ENCODE data around the gene ERP29. TPM values are rescaled to one million over a fixed set of nuclear protein-coding genes. Genes with fewer than 3 reads are reported as not detected.

The ERP29 gene
- polyA plus RNA-seq, 1 donor (not counting 4 experiments of a cell fraction or from before 2014, with no cell fraction given): 89.4 TPM

DNA sequence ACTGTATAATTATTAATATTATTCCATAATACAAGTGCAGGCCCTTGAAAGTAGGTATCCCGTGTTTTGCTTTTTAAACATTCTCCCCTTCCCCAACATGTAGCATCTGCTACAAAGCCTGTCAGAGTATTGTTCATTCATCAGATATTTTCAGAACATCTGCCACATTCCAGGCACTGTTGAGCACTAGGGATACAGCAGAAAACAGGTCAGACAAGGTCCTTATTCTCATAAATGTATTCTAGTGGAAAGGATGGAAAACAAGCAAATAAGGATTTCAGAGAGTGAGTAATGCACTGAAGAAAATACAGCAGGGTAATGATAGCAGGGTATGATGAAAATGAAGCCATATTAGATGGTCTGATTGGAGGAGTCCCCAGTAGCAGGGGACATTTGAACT, 3.8 kb downstream of the ERP29 start:
- Histone ChIP-seq H3K27me3 (ENCODE audit: control insufficient read depth, extremely low read depth, insufficient read depth, low read length) (no peaks in the 10 kb centered on the region), H3K9me3 (ENCODE audit: control insufficient read depth, low read depth, low read length) (no peaks in the 10 kb centered on the region), H3K4me1 (ENCODE audit: control insufficient read depth, extremely low read depth, insufficient read depth, low read length) (peaks cover 29% of the 10 kb centered on the region), H3K9me1 (ENCODE audit: control insufficient read depth, extremely low read depth, insufficient read depth, low read length) (no peaks in the 10 kb centered on the region), H2AFZ (ENCODE audit: control insufficient read depth, low read length) (no peak overlapping the region), H3K4me2 (ENCODE audit: control insufficient read depth, extremely low read depth, insufficient read depth, low read depth, low read length) (no peak overlapping the region), H4K20me1 (ENCODE audit: control insufficient read depth, extremely low read depth, insufficient read depth, low read length) (peaks cover 6% of the 10 kb centered on the region), H3K9ac (ENCODE audit: control insufficient read depth, extremely low read depth, insufficient read depth, low read length) (no peak overlapping the region), H3K79me2 (ENCODE audit: control insufficient read depth, insufficient read depth, low read length) (peaks cover 64% of the 10 kb centered on the region), H3K4me3 (ENCODE audit: control insufficient read depth in 2 of 3, extremely low read depth in 1 of 3, insufficient read depth in 2 of 3, low read depth in 1 of 3, low read length in 3 of 3) (no peak overlapping the region), H3K36me3 (ENCODE audit: control insufficient read depth in 2 of 2, extremely low read depth in 1 of 2, insufficient read depth in 2 of 2, low read length in 2 of 2) (peaks cover 5 to 16% of the 10 kb centered on the region in 2 experiments), H3K27ac (ENCODE audit: control insufficient read depth, insufficient read depth, low read length) (no peak overlapping the region)
- no peak for DNase-seq (ENCODE audit: low read depth, low spot score)
- no peak for FAIRE-seq
- dilution Hi-C loops (cut with MboI; ENCODE audit: extremely low pct_ligation_motif_present, low sequenced_read_pairs): no loop called here
- TF ChIP-seq, protein P1, sequence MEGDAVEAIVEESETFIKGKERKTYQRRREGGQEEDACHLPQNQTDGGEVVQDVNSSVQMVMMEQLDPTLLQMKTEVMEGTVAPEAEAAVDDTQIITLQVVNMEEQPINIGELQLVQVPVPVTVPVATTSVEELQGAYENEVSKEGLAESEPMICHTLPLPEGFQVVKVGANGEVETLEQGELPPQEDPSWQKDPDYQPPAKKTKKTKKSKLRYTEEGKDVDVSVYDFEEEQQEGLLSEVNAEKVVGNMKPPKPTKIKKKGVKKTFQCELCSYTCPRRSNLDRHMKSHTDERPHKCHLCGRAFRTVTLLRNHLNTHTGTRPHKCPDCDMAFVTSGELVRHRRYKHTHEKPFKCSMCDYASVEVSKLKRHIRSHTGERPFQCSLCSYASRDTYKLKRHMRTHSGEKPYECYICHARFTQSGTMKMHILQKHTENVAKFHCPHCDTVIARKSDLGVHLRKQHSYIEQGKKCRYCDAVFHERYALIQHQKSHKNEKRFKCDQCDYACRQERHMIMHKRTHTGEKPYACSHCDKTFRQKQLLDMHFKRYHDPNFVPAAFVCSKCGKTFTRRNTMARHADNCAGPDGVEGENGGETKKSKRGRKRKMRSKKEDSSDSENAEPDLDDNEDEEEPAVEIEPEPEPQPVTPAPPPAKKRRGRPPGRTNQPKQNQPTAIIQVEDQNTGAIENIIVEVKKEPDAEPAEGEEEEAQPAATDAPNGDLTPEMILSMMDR (optimal IDR thresholded peaks at IDR 0.05 in 1 of 3, IDR thresholded peaks at IDR 0.05 in 1 of 3, conservative IDR thresholded peaks at IDR 0.05 in 1 of 3; ENCODE audit: extremely low read depth in 1 of 3, insufficient read depth in 2 of 3, low read length in 3 of 3): no peak
- TF ChIP-seq EZH2 (IDR thresholded peaks at IDR 0.05; ENCODE audit: low read length): no peak

DNA sequence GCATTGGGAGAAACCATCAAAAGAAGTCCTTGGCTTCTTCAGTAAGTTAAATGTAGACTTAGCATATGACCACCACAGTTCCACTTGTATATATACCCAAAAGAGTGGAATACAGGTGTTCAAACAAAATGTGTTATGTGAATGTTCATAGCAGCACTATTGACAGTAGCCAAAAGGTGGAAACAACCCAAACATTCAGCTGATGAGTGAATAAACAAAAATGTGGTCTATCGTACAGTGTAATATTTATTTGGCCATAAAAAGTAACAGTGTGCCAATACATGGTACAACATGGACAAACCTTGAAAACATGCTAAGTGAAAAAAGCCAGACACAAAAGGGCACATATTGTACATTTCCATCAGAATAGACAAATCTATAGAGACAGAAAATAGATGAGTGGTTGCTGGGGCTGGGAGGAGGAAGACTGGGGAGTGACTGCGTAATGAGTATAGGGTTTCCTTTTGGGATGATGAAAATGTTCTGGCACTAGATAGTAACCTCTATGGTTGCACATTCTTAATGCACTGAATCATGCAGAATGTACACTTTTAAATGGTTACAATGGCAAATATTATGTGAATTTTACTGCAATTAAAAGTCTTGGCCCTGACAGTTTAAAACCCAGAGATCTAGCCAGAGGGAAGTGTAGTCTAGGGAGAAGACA, 5.5 kb downstream of the ERP29 start:
- TF ChIP-seq, protein P1 (optimal IDR thresholded peaks at IDR 0.05 in 1 of 3, IDR thresholded peaks at IDR 0.05 in 1 of 3, conservative IDR thresholded peaks at IDR 0.05 in 1 of 3; ENCODE audit: extremely low read depth in 1 of 3, insufficient read depth in 2 of 3, low read length in 3 of 3): no peak
- no peak for TF ChIP-seq EZH2 (IDR thresholded peaks at IDR 0.05; ENCODE audit: low read length)
- H3K27ac ChIP-seq (ENCODE audit: control insufficient read depth, insufficient read depth, low read length): peak overlapping the region; percentile 56
- peaks cover 7 to 21% of the 10 kb centered on the region in 2 experiments for H3K36me3 ChIP-seq (ENCODE audit: control insufficient read depth in 2 of 2, extremely low read depth in 1 of 2, insufficient read depth in 2 of 2, low read length in 2 of 2)
- peaks cover 63% of the 10 kb centered on the region for H3K79me2 ChIP-seq (ENCODE audit: control insufficient read depth, insufficient read depth, low read length)
- no peak for FAIRE-seq
- no peak overlapping the region for H3K4me3 ChIP-seq (ENCODE audit: control insufficient read depth in 2 of 3, extremely low read depth in 1 of 3, insufficient read depth in 2 of 3, low read depth in 1 of 3, low read length in 3 of 3)
- no peak overlapping the region for H2AFZ ChIP-seq (ENCODE audit: control insufficient read depth, low read length)
- H3K27me3 ChIP-seq (ENCODE audit: control insufficient read depth, extremely low read depth, insufficient read depth, low read length): no peaks in the 10 kb centered on the region
- H3K4me1 ChIP-seq (ENCODE audit: control insufficient read depth, extremely low read depth, insufficient read depth, low read length): peaks cover 28% of the 10 kb centered on the region
- peaks cover 6% of the 10 kb centered on the region for H4K20me1 ChIP-seq (ENCODE audit: control insufficient read depth, extremely low read depth, insufficient read depth, low read length)
- no peaks in the 10 kb centered on the region for H3K9me1 ChIP-seq (ENCODE audit: control insufficient read depth, extremely low read depth, insufficient read depth, low read length)
- DNase-seq (ENCODE audit: low read depth, low spot score): no peak
- peak overlapping the region; percentile 63 for H3K4me2 ChIP-seq (ENCODE audit: control insufficient read depth, extremely low read depth, insufficient read depth, low read depth, low read length)
- H3K9me3 ChIP-seq (ENCODE audit: control insufficient read depth, low read depth, low read length): no peaks in the 10 kb centered on the region
- dilution Hi-C loops (cut with MboI; ENCODE audit: extremely low pct_ligation_motif_present, low sequenced_read_pairs): no loop called here
- no peak overlapping the region for H3K9ac ChIP-seq (ENCODE audit: control insufficient read depth, extremely low read depth, insufficient read depth, low read length)
